ENCODE measurements around the gene SYNGR2.

Gene SYNGR2

DNA sequence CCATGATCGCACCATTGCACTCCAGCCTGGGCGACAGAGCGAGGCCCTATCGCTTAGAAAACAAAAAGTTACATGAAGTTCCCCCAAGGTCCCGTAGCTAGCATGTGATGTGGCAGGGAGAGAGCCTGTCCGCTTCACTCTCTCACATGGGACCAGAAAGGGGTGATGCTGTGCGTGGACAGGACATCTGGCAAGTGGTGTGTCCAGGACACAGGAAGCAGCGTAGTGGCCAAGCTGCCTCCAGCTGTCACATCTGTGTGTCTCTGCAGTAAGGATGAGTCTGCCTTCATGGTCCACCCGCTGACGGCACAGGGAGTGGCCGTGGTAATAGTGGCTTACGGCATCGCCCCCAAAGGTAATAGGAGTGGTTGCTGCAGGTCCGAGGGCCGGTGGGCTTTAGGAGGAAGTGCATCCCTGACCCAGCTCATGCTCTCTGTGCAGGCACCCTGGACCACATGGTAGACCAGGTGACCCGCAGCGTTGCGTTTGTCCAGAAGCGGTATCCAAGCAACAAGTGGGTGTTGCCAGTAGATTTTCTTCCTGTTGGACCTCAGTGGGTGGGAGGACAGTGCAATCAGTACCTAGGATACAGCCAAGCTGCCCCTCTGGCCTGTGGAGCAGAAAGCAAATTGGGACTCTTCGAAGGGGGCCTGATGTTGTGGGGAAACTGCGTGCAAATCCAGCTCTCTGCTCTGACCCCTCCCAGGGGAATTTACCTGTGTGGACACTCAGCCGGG is 36.2 kb downstream of the SYNGR2 start:
- peaks cover 3 to 16% (median 13%) of the 10 kb centered on the region in 10 experiments for H3K4me1 ChIP-seq
- H4K20me1 ChIP-seq, result peaks cover 0 to 4% (median 0%) of the 10 kb centered on the region in 11 experiments; a peak in 1 of 22 replicates
- peaks cover 23 to 79% (median 64%) of the 10 kb centered on the region in 11 experiments for H3K36me3 ChIP-seq
- no peaks in the 10 kb centered on the region for H3K27me3 ChIP-seq
- no peak overlapping the region for H3K4me2 ChIP-seq
- H3K27ac ChIP-seq, result no peak overlapping the region
- H3K9ac ChIP-seq, result no peak overlapping the region
- H3K9me3 ChIP-seq (replicated peaks in 1 of 11), result peaks cover 0 to 7% (median 4%) of the 10 kb centered on the region in 11 experiments; a peak in 11 of 22 replicates
- no peak overlapping the region for H3K4me3 ChIP-seq
- TF ChIP-seq Cebpa-rat (IDR thresholded peaks at IDR 0.05), result no peak

DNA sequence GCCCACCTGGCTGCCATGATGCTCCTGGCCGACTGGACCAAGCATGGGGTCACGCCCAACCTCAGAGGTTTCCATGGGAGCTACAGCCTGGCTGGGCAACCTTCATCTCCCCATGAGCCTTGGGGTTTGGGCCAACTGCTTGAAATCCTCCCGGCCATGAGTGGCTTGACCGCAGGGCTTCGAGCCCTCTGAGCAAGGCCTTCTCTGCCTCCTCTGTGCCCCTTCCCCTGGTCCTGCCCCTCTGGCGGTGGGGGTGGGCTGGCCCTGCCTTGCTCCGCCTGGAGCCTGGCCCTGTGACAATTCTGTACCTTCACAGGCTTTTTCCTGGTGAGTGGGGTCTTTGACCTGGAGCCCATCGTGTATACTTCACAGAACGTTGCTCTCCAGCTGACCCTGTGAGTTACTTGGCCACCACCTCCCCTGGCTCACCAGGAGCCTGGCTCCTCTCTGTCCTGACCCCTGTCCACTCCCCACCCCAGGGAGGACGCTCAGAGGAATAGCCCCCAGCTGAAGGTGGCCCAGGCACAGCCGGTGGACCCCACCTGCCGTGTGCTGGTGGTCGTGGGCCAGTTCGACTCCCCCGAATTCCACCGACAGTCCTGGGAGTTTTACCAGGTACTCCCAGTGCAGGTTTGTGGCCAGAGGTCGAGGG is 36.9 kb downstream of the SYNGR2 start:
- TF ChIP-seq Cebpa-rat (IDR thresholded peaks at IDR 0.05), result no peak
- Histone ChIP-seq H3K4me1 (peaks cover 0 to 9% (median 6%) of the 10 kb centered on the region in 10 experiments; a peak in 12 of 20 replicates), H3K36me3 (peaks cover 23 to 74% (median 59%) of the 10 kb centered on the region in 11 experiments), H3K4me2 (no peak overlapping the region), H3K4me3 (no peak overlapping the region), H3K9ac (no peak overlapping the region), H3K27ac (0 out of 22 replicates have a peak overlapping the region, but pooled peaks of 1 of the 11 experiments have one; percentile 35), H3K9me3 (replicated peaks in 1 of 11) (0 out of 22 replicates have a peak, but pooled peaks cover 0 to under 1% (median 0%) of the 10 kb centered on the region in 11 experiments), H3K27me3 (no peaks in the 10 kb centered on the region), H4K20me1 (peaks cover 0 to 4% (median 0%) of the 10 kb centered on the region in 11 experiments; a peak in 1 of 22 replicates)

DNA sequence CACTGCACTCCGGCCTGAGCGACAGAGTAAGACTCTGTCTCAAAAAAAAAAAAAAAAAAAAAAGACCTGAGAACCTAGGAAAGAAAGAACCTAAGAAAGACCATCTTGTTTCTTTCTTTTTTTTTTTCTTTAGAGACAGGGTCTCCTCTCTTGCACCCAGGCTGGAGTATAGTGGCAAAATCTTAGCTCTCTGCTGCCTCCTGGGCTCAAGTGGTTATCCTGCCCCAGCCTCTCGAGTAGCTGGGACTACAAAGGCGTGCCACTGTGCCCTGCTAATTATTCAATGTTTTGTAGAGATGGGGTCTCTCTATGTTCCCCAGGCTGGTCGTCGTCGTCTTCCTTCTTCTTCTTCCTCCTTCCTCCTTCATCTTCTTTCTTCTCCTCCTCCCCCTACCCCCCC is 37.9 kb downstream of the SYNGR2 start:
- Histone ChIP-seq H3K27me3 (no peaks in the 10 kb centered on the region), H3K27ac (no peak overlapping the region), H3K9me3 (replicated peaks in 1 of 11) (no peaks in the 10 kb centered on the region), H3K9ac (no peak overlapping the region), H4K20me1 (peaks cover 0 to 4% (median 0%) of the 10 kb centered on the region in 11 experiments; a peak in 1 of 22 replicates), H3K4me2 (no peak overlapping the region), H3K4me1 (peaks cover 0 to 5% (median 0%) of the 10 kb centered on the region in 10 experiments; a peak in 1 of 20 replicates), H3K4me3 (no peak overlapping the region), H3K36me3 (peaks cover 23 to 65% (median 52%) of the 10 kb centered on the region in 11 experiments)
- no peak for TF ChIP-seq Cebpa-rat (IDR thresholded peaks at IDR 0.05)

DNA sequence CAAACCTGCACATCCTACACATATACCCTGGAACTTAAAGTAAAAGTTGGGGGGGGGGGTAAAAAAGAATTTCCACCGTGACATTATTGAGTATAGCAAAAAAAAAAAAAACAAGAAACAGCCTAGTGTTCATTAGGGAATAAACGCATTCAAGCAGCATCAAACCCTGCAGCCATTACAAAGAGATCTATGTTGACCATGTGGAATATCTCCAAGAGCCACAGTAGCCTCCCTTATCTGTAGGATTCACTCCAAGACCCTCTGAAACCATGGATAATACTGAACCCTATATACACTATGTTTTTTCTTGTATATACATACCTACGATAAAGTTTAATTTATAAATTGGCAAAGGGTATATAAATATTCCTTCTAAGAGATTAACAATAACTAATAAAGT is 40.1 kb downstream of the SYNGR2 start:
- Histone ChIP-seq H3K4me2 (no peak overlapping the region), H3K9me3 (replicated peaks in 1 of 11) (no peaks in the 10 kb centered on the region), H3K4me3 (no peak overlapping the region), H3K4me1 (peaks cover 0 to 5% (median 0%) of the 10 kb centered on the region in 10 experiments; a peak in 1 of 20 replicates), H3K9ac (no peak overlapping the region), H3K27me3 (no peaks in the 10 kb centered on the region), H3K36me3 (peaks cover 19 to 47% (median 40%) of the 10 kb centered on the region in 11 experiments), H4K20me1 (peaks cover 0 to 4% (median 0%) of the 10 kb centered on the region in 11 experiments; a peak in 1 of 22 replicates), H3K27ac (no peak overlapping the region)
- no peak for TF ChIP-seq Cebpa-rat (IDR thresholded peaks at IDR 0.05)

DNA sequence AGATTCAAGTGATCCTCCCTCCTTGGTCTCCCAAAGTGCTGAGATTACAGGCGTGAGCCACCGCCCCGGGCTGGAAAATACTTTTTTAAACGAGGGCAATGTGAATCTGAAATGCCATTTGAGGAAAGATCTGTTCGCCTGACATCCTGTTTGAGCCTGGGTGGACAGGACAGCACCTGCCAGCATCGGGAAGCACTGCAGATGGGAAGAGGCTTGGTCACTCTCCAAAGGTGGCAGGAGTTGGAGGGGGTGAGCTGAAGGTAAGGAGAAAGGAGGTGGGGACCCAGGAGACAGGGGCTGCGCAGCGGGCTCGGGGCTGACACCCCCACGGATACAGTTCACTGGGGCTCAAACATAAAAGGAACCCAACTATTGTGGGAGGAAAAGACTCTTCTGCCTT is 41.7 kb downstream of the SYNGR2 start:
- TF ChIP-seq Cebpa-rat (IDR thresholded peaks at IDR 0.05), result no peak
- Histone ChIP-seq H4K20me1 (no peaks in the 10 kb centered on the region; a peak in 1 of 22 replicates), H3K36me3 (peaks cover 5 to 31% (median 24%) of the 10 kb centered on the region in 11 experiments), H3K4me3 (no peak overlapping the region), H3K9me3 (replicated peaks in 1 of 11) (no peaks in the 10 kb centered on the region), H3K27me3 (no peaks in the 10 kb centered on the region), H3K27ac (no peak overlapping the region), H3K9ac (no peak overlapping the region), H3K4me1 (peaks cover 7 to 14% (median 8%) of the 10 kb centered on the region in 10 experiments), H3K4me2 (no peak overlapping the region)

DNA sequence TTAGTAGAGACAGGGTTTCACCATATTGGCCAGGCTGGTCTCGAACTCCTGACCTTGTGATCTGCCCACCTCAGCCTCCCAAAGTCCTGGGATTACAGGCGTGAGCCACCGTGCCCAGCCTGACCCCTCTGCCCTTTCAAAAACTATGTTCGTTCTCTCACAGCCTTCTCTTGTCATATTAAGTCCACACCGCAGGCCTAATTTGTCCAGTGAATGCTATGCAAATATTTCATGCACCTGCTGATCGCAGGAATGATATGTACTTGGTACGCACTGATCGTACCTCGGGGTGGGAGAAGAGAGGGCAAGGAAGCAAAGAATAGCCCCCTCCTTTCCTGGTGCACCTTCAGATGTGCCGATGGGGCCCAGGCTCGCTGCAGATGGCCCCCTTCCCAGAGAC is 42.7 kb downstream of the SYNGR2 start:
- no peaks in the 10 kb centered on the region for H3K27me3 ChIP-seq
- TF ChIP-seq Cebpa-rat (IDR thresholded peaks at IDR 0.05), result no peak
- H3K4me1 ChIP-seq, result peaks cover 15 to 18% (median 17%) of the 10 kb centered on the region in 10 experiments
- H3K9me3 ChIP-seq (replicated peaks in 1 of 11), result no peaks in the 10 kb centered on the region
- H3K4me2 ChIP-seq, result no peak overlapping the region
- no peak overlapping the region for H3K9ac ChIP-seq
- H3K4me3 ChIP-seq, result no peak overlapping the region
- H4K20me1 ChIP-seq, result no peaks in the 10 kb centered on the region; a peak in 1 of 22 replicates
- no peak overlapping the region for H3K27ac ChIP-seq
- H3K36me3 ChIP-seq, result peaks cover 0 to 26% (median 15%) of the 10 kb centered on the region in 11 experiments; a peak in 19 of 22 replicates

DNA sequence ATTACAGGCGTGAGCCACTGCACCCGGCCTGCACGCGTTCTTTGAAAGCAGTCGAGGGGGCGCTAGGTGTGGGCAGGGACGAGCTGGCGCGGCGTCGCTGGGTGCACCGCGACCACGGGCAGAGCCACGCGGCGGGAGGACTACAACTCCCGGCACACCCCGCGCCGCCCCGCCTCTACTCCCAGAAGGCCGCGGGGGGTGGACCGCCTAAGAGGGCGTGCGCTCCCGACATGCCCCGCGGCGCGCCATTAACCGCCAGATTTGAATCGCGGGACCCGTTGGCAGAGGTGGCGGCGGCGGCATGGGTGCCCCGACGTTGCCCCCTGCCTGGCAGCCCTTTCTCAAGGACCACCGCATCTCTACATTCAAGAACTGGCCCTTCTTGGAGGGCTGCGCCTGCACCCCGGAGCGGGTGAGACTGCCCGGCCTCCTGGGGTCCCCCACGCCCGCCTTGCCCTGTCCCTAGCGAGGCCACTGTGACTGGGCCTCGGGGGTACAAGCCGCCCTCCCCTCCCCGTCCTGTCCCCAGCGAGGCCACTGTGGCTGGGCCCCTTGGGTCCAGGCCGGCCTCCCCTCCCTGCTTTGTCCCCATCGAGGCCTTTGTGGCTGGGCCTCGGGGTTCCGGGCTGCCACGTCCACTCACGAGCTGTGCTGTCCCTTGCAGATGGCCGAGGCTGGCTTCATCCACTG is 45.8 kb downstream of the SYNGR2 start, which contains the start of gene BIRC5:
BIRC5 (plus strand) TSS at position 238 of the 690 bp plus-strand sequence; CDS start at position 302, 64 bp downstream.
- Histone ChIP-seq H3K27ac (peak within 1 kb of the TSS in 10 of 11 experiments; percentile 57 to 97 (median 94); a peak in 20 of 22 replicates), H3K36me3 (peaks cover 0 to 38% (median 30%) of the 10 kb centered on the region in 11 experiments; a peak in 18 of 22 replicates), H3K9ac (peak within 1 kb of the TSS; percentile 72 to 97 (median 93)), H4K20me1 (peaks cover 0 to 12% (median 4%) of the 10 kb centered on the region in 11 experiments; a peak in 8 of 22 replicates), H3K9me3 (replicated peaks in 1 of 11) (no peaks in the 10 kb centered on the region), H3K27me3 (no peaks in the 10 kb centered on the region), H3K4me3 (peak within 1 kb of the TSS; percentile 66 to 94 (median 83)), H3K4me1 (peaks cover 13 to 29% (median 24%) of the 10 kb centered on the region in 10 experiments), H3K4me2 (peak within 1 kb of the TSS; percentile 71 to 98 (median 94))
- no peak for TF ChIP-seq Cebpa-rat (IDR thresholded peaks at IDR 0.05)

DNA sequence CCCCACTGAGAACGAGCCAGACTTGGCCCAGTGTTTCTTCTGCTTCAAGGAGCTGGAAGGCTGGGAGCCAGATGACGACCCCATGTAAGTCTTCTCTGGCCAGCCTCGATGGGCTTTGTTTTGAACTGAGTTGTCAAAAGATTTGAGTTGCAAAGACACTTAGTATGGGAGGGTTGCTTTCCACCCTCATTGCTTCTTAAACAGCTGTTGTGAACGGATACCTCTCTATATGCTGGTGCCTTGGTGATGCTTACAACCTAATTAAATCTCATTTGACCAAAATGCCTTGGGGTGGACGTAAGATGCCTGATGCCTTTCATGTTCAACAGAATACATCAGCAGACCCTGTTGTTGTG is 46.3 kb downstream of the SYNGR2 start:
- H3K9ac ChIP-seq, result peak overlapping the region; percentile 72 to 97 (median 93)
- H3K4me1 ChIP-seq, result peaks cover 13 to 29% (median 24%) of the 10 kb centered on the region in 10 experiments
- peak overlapping the region in 10 of 11 experiments; percentile 57 to 97 (median 94); a peak in 20 of 22 replicates for H3K27ac ChIP-seq
- no peaks in the 10 kb centered on the region for H3K27me3 ChIP-seq
- no peak for TF ChIP-seq Cebpa-rat (IDR thresholded peaks at IDR 0.05)
- H4K20me1 ChIP-seq, result peaks cover 0 to 18% (median 6%) of the 10 kb centered on the region in 11 experiments; a peak in 8 of 22 replicates
- H3K36me3 ChIP-seq, result peaks cover 0 to 43% (median 36%) of the 10 kb centered on the region in 11 experiments; a peak in 18 of 22 replicates
- no peaks in the 10 kb centered on the region for H3K9me3 ChIP-seq (replicated peaks in 1 of 11)
- H3K4me3 ChIP-seq, result peak overlapping the region; percentile 66 to 94 (median 83)
- peak overlapping the region; percentile 71 to 98 (median 94) for H3K4me2 ChIP-seq
